NCI-H748 (cell line): ENCODE measurements around the gene HCRTR2.
"Not testable (repeated sequence)": the region's sequence is repeated elsewhere in the genome, so short reads cannot be mapped to it uniquely, and the experiment has no call there.

Experiments
- DNase-seq: peaks from one replicate; lab custom pipeline; 2025; ENCODE audit not compliant: unreplicated experiment; lab: John Stamatoyannopoulos, UW

HCRTR2 gene

GRCh38 chr6:55212156-55212555 is 37.8 kb downstream of the HCRTR2 start:
- no peak for DNase-seq

GRCh38 chr6:55220961-55221360 is 46.6 kb downstream of the HCRTR2 start:
- DNase-seq: no peak

- DNase-seq: no peak
Observed at GRCh38 chr6:55227862-55228261, 53.5 kb downstream of the HCRTR2 start.

- no peak for DNase-seq
Observed at GRCh38 chr6:55239099-55239498, 64.8 kb downstream of the HCRTR2 start.

GRCh38 chr6:55240975-55241605 is 66.8 kb downstream of the HCRTR2 start:
- DNase-seq: peak; percentile 44

- peak; percentile 57 for DNase-seq
Observed at GRCh38 chr6:55250400-55250799, 76.1 kb downstream of the HCRTR2 start.

- peak; percentile 30 for DNase-seq
Observed at GRCh38 chr6:55255113-55255512, 80.8 kb downstream of the HCRTR2 start.

GRCh38 chr6:55260181-55260580 is 85.9 kb downstream of the HCRTR2 start:
- no peak for DNase-seq

- DNase-seq: no peak
Observed at GRCh38 chr6:55265409-55266114, 91.2 kb downstream of the HCRTR2 start.

- no peak for DNase-seq
Observed at GRCh38 chr6:55266896-55267295, 92.6 kb downstream of the HCRTR2 start.

GRCh38 chr6:55276745-55277530 is 102.6 kb downstream of the HCRTR2 start:
- peak; percentile 78 for DNase-seq

GRCh38 chr6:55277646-55278045 is 103.3 kb downstream of the HCRTR2 start:
- no peak for DNase-seq

- DNase-seq: no peak
Observed at GRCh38 chr6:55281215-55281614, 106.9 kb downstream of the HCRTR2 start.

GRCh38 chr6:55282115-55282514 is 107.8 kb downstream of the HCRTR2 start:
- DNase-seq: no peak

GRCh38 chr6:55286824-55287223 is 112.5 kb downstream of the HCRTR2 start:
- no peak for DNase-seq

- DNase-seq: no peak
Observed at GRCh38 chr6:55290736-55291135, 116.4 kb downstream of the HCRTR2 start.

GRCh38 chr6:55293116-55293515 is 118.8 kb downstream of the HCRTR2 start:
- peak; percentile 32 for DNase-seq

GRCh38 chr6:55297214-55297613 is 122.9 kb downstream of the HCRTR2 start:
- DNase-seq: not testable (repeated sequence)

- no peak for DNase-seq
Observed at GRCh38 chr6:55299286-55299985, 125.1 kb downstream of the HCRTR2 start.

- DNase-seq: no peak
Observed at GRCh38 chr6:55304747-55305146, 130.4 kb downstream of the HCRTR2 start.

GRCh38 chr6:55319961-55320695 is 145.8 kb downstream of the HCRTR2 start:
- no peak for DNase-seq
